H1 (cell line): ENCODE results near the gene DLG5. TPM values are rescaled to one million over a fixed set of nuclear protein-coding genes. Genes with fewer than 3 reads are reported as not detected.

Source experiments
- CTCF ChIA-PET: fragments of 300-600 bp; sonication (Branson Sonifier 250); formaldehyde crosslinking; loops from one replicate; lab custom pipeline; 2021; ENCODE audit not compliant: partially characterized antibody; lab: Charles Lee
- POLR2A ChIA-PET: fragments of 300-600 bp; sonication (Branson Sonifier 250); formaldehyde crosslinking; loops from one replicate; lab custom pipeline; 2021; ENCODE audit warnings: inconsistent platforms; ENCODE audit not compliant: partially characterized antibody; lab: Charles Lee
- DNase-seq, 2 experiments: peaks; one replicate each; pipeline versions ENCODE4 v3.0.0 to v3.0.0-alpha.2; 2010 to 2022; ENCODE audit warnings: low spot score in 2 of 2, low read depth in 1 of 2, mixed read lengths in 1 of 2
- FAIRE-seq: peaks from 2 replicates; lab custom pipeline; 2011; peaks lifted over from hg19 to GRCh38; lab: Jason Lieb, UNC
- H2AFZ ChIP-seq: 2 replicates; pipeline ENCODE4 v1.8.1; 2012; ENCODE audit warnings: low read length, inconsistent platforms
- H2AK5ac ChIP-seq: 2 replicates; pipeline ENCODE4 v1.6.1; 2013; ENCODE audit warnings: low read depth, low read length
- H2BK120ac ChIP-seq: replicated peaks from 2 replicates; pipeline ENCODE3; 2013; ENCODE audit warnings: low read depth, low read length, inconsistent platforms
- H2BK12ac ChIP-seq: 2 replicates; pipeline ENCODE4 v1.6.1; 2013; ENCODE audit warnings: low read depth, low read length
- H2BK15ac ChIP-seq: 2 replicates; pipeline ENCODE4 v1.6.1; 2013; ENCODE audit warnings: low read length
- H2BK20ac ChIP-seq: 2 replicates; pipeline ENCODE4 v1.6.1; 2013; ENCODE audit warnings: low read length
- H2BK5ac ChIP-seq: 2 replicates; pipeline ENCODE4 v1.6.1; 2013; ENCODE audit warnings: low read depth, low read length
- H3K14ac ChIP-seq: 2 replicates; pipeline ENCODE4 v1.6.1; 2013; ENCODE audit warnings: inconsistent platforms; ENCODE audit not compliant: insufficient read length
- H3K18ac ChIP-seq: 2 replicates; pipeline ENCODE4 v1.6.1; 2013; ENCODE audit warnings: low read length; ENCODE audit errors: extremely low read depth
- H3K23ac ChIP-seq: 2 replicates; pipeline ENCODE4 v1.6.1; 2013; ENCODE audit warnings: inconsistent platforms; ENCODE audit not compliant: insufficient read length
- H3K23me2 ChIP-seq: 2 replicates; pipeline ENCODE4 v1.6.1; 2013; ENCODE audit warnings: low read depth, low read length
- H3K27ac ChIP-seq: 2 replicates; pipeline ENCODE4 v1.6.1; 2011; ENCODE audit warnings: low read depth, low read length, inconsistent platforms
- H3K27me3 ChIP-seq, 4 experiments: replicated peaks in 1 of 4; 1 replicate in 1 of 4; 2 replicates in 3 of 4; pipeline versions ENCODE4 v1.6.1 to v1.8.1; 2011 to 2013; ENCODE audit warnings: low read length in 3 of 4, mild to moderate bottlenecking in 3 of 4, inconsistent platforms in 2 of 4, mixed read lengths in 2 of 4, moderate library complexity in 1 of 4; ENCODE audit not compliant: control insufficient read depth in 3 of 4, insufficient read depth in 3 of 4; ENCODE audit errors: extremely low read depth in 1 of 4
- H3K36me3 ChIP-seq, 4 experiments: 2 replicates each; pipeline versions ENCODE4 v1.6.1 to v1.8.1; 2011 to 2013; ENCODE audit warnings: mild to moderate bottlenecking in 4 of 4, low read length in 3 of 4, moderate library complexity in 2 of 4, control low read depth in 1 of 4, inconsistent platforms in 1 of 4; ENCODE audit not compliant: insufficient read depth in 4 of 4, control insufficient read depth in 2 of 4
- H3K4ac ChIP-seq: replicated peaks from 2 replicates; pipeline ENCODE3; 2013; ENCODE audit warnings: low read length, low read depth, mixed read lengths, inconsistent platforms; ENCODE audit not compliant: insufficient read length
- H3K4me1 ChIP-seq, 4 experiments: replicated peaks in 1 of 4; 1 replicate in 1 of 4; 2 replicates in 3 of 4; pipeline versions ENCODE4 v1.6.1 to v1.8.1; 2011 to 2013; ENCODE audit warnings: low read length in 3 of 4, inconsistent platforms in 2 of 4, mixed read lengths in 1 of 4; ENCODE audit not compliant: insufficient read depth in 4 of 4, control insufficient read depth in 3 of 4
- H3K4me2 ChIP-seq, 2 experiments: 2 replicates each; pipeline versions ENCODE4 v1.6.1 to v1.8.1; 2011 to 2013; ENCODE audit warnings: low read depth in 2 of 2, low read length in 2 of 2, control low read depth in 1 of 2, inconsistent platforms in 1 of 2, mild to moderate bottlenecking in 1 of 2; ENCODE audit not compliant: insufficient read depth in 1 of 2
- H3K4me3 ChIP-seq, 4 experiments: fragments of 200-600, 300-600 bp in 1 of 4; sonication (generic), shearing (Covaris generic), sonication (Bioruptor Twin) in 1 of 4; 2 replicates each; pipeline versions ENCODE4 v1.5.1 to v1.8.1; 2011 to 2016; ENCODE audit warnings: low read length in 4 of 4, low read depth in 3 of 4, control low read depth in 2 of 4, inconsistent platforms in 2 of 4, mild to moderate bottlenecking in 2 of 4, mixed read lengths in 1 of 4, moderate library complexity in 1 of 4; ENCODE audit not compliant: insufficient read depth in 2 of 4; ENCODE audit errors: extremely low read depth in 1 of 4
- H3K56ac ChIP-seq: replicated peaks from 2 replicates; pipeline ENCODE3; 2013; ENCODE audit warnings: low read depth, mild to moderate bottlenecking, mixed read lengths, low read length, inconsistent platforms; ENCODE audit not compliant: insufficient read length
- H3K79me1 ChIP-seq: 2 replicates; pipeline ENCODE4 v1.6.1; 2013; ENCODE audit warnings: low read depth, low read length, control low read depth
- H3K79me2 ChIP-seq, 2 experiments: 2 replicates each; pipeline versions ENCODE4 v1.6.1 to v1.8.1; 2012 to 2013; ENCODE audit warnings: low read length in 2 of 2, mild to moderate bottlenecking in 2 of 2, inconsistent platforms in 1 of 2; ENCODE audit not compliant: insufficient read depth in 2 of 2, control insufficient read depth in 1 of 2
- H3K9ac ChIP-seq, 4 experiments: replicated peaks in 1 of 4; 1 replicate in 1 of 4; 2 replicates in 3 of 4; pipeline versions ENCODE4 v1.6.1 to v1.8.1; 2011 to 2013; ENCODE audit warnings: low read depth in 3 of 4, low read length in 3 of 4, control low read depth in 2 of 4, mild to moderate bottlenecking in 2 of 4, moderate library complexity in 2 of 4, inconsistent platforms in 1 of 4; ENCODE audit errors: extremely low read depth in 1 of 4
- H3K9me3 ChIP-seq, 2 experiments: 2 replicates each; pipeline versions ENCODE4 v1.6.1 to v1.8.1; 2012 to 2013; ENCODE audit warnings: mild to moderate bottlenecking in 2 of 2, moderate library complexity in 2 of 2, control low read depth in 1 of 2, inconsistent platforms in 1 of 2, low read depth in 1 of 2, low read length in 1 of 2, mixed read lengths in 1 of 2; ENCODE audit not compliant: insufficient read depth in 2 of 2
- H4K20me1 ChIP-seq, 2 experiments: replicated peaks in 1 of 2; 2 replicates each; pipeline versions ENCODE3 to v1.8.1; 2011 to 2013; ENCODE audit warnings: inconsistent platforms in 2 of 2, low read length in 2 of 2, mild to moderate bottlenecking in 1 of 2; ENCODE audit not compliant: insufficient read depth in 2 of 2, control insufficient read depth in 1 of 2
- H4K5ac ChIP-seq: 2 replicates; pipeline ENCODE4 v1.6.1; 2013; ENCODE audit warnings: low read length, low read depth, mixed read lengths, inconsistent platforms; ENCODE audit not compliant: insufficient read length
- H4K8ac ChIP-seq: 2 replicates; pipeline ENCODE4 v1.8.0; 2013; ENCODE audit warnings: mild to moderate bottlenecking, moderate library complexity, low read length, inconsistent platforms; ENCODE audit not compliant: insufficient read depth; ENCODE audit errors: extremely low read depth
- H4K91ac ChIP-seq: replicated peaks from 2 replicates; pipeline ENCODE3; 2013; ENCODE audit warnings: low read length, mixed read lengths, inconsistent platforms; ENCODE audit not compliant: insufficient read length
- ATF2 ChIP-seq: IDR thresholded peaks from 2 replicates; pipeline ENCODE4 v1.6.1; 2012; ENCODE audit warnings: low read length, inconsistent platforms
- CEBPB ChIP-seq: IDR thresholded peaks from 2 replicates; pipeline ENCODE4 v1.6.1; 2012; ENCODE audit warnings: low read depth, low read length
- HDAC6 ChIP-seq: IDR thresholded peaks from one replicate; pipeline ENCODE4 v1.7.1; 2012; ENCODE audit warnings: low read depth, mild to moderate bottlenecking, inconsistent platforms, low read length, moderate library complexity
- JUND ChIP-seq: IDR thresholded peaks from 2 replicates; pipeline ENCODE4 v1.6.1; 2011; ENCODE audit warnings: mild to moderate bottlenecking, improper control_type of control experiment, low read length
- RAD21 ChIP-seq, 2 experiments: IDR thresholded peaks in 1 of 2; conservative IDR thresholded peaks in 1 of 2; 2 replicates each; pipeline ENCODE4 v1.6.1; 2011; ENCODE audit warnings: low read depth in 2 of 2, low read length in 2 of 2, improper control_type of control experiment in 1 of 2, inconsistent platforms in 1 of 2, mild to moderate bottlenecking in 1 of 2, moderate library complexity in 1 of 2
- SIN3A ChIP-seq, 2 experiments: IDR thresholded peaks in 1 of 2; conservative IDR thresholded peaks in 1 of 2; 2 replicates each; pipeline ENCODE4 v1.6.1; 2011 to 2012; ENCODE audit warnings: low read length in 2 of 2, improper control_type of control experiment in 1 of 2, low read depth in 1 of 2, mild to moderate bottlenecking in 1 of 2
- SRF ChIP-seq: IDR thresholded peaks from 2 replicates; pipeline ENCODE4 v1.6.1; 2011; ENCODE audit warnings: mild to moderate bottlenecking, low read depth, low read length, moderate library complexity
- SUZ12 ChIP-seq: fragments of 200-600 bp; sonication (generic); IDR thresholded peaks from 2 replicates; pipeline ENCODE4 v1.6.1; 2012; ENCODE audit warnings: mild to moderate bottlenecking, inconsistent platforms, low read length, moderate library complexity, mixed read lengths
- ZNF274 ChIP-seq: IDR thresholded peaks from 2 replicates; pipeline ENCODE4 v1.7.0; 2012; ENCODE audit warnings: low read length, borderline replicate concordance; ENCODE audit errors: extremely low read depth
- WGBS, 2 experiments: shearing (Covaris generic) in 1 of 2; methylation state at CpG; one replicate each; pipeline versions ENCODE4 v1.1.6 to v1.1.7; 2013 to 2015; ENCODE audit warnings: low lambda C conversion rate in 2 of 2, mixed read lengths in 2 of 2, inconsistent platforms in 1 of 2, low coverage in 1 of 2, missing lambda C conversion rate in 1 of 2; ENCODE audit not compliant: insufficient replicate concordance in 2 of 2, insufficient coverage in 1 of 2, insufficient read length in 1 of 2; ENCODE audit errors: extremely low coverage in 1 of 2, missing lambda C conversion rate in 1 of 2; 5-methylcytosine and 5-hydroxymethylcytosine counted together
- polyA plus RNA-seq, 7 experiments: library from polyadenylated mRNA; depleted of rRNA in 3 of 7; stranded (reverse) in 5 of 7; unstranded in 2 of 7; fragments of >200 nt in 5 of 7; fragments of 200-250 nt in 2 of 7; gene quantifications; 1 replicate in 5 of 7; 2 replicates in 1 of 7; 4 replicates in 1 of 7; pipeline versions ENCODE4 v1.2.1 to v1.2.3, GENCODE V29; 2011 to 2013; ENCODE audit warnings: missing spikeins in 2 of 7, mixed read lengths in 2 of 7
- total RNA-seq: library from RNA; stranded (reverse); fragmentation: NEBNext Ultra II Directional; extraction: Animal tissue kit (Norgen Biotek cat#: 25700); gene quantifications from 2 replicates; pipeline ENCODE4 v1.2.1, GENCODE V29; 2021

The DLG5 gene
- total and polyA plus RNA-seq, 2 of the 8 experiments (the other 6 are each of a cell fraction or from before 2014, with no cell fraction given) = 15.6 to 71.4 TPM

DNA sequence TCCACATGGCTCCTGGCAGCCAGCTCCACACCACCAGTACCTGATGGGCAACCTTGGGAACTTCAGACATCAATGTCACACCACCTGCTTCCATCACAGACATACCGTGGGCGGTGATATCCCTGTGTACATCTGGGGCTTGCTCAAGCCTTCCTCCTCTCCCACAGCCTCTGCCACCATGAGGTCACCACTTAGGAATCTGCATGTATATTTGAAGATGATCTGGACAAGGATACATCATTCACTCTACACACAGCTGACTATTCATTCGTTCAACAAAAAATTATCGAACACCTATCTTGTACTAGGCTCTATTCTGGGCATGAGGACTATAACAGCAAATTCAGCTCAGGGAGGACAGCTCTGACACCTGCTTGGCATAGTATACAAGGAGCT, 6.8 kb downstream of the DLG5 start:
- CTCF ChIA-PET = interaction anchor here (1.3 to 4.9 kb wide), 5 partner anchors 11 to 55 kb away, joined by 4 to 36 read pairs (median 7); no protein-coding TSS in a partner anchor
- DNase-seq (no peak), FAIRE-seq (no peak)
- no peak overlapping the region for H3K18ac ChIP-seq
- no peak overlapping the region for H4K5ac ChIP-seq
- H3K4me2 ChIP-seq = no peak overlapping the region
- peaks cover 4 to 91% of the 10 kb centered on the region in 2 experiments; a peak in 3 of 4 replicates for H3K79me2 ChIP-seq
- 0 out of 7 replicates have a peak overlapping the region, but pooled peaks of 1 of the 4 experiments have one; percentile 21 for H3K9ac ChIP-seq
- H4K8ac ChIP-seq = no peak overlapping the region
- no peaks in the 10 kb centered on the region; a peak in 1 of 8 replicates for H3K36me3 ChIP-seq
- H2BK120ac ChIP-seq = no peak overlapping the region
- peak overlapping the region; percentile 95 for H2AK5ac ChIP-seq
- no peak overlapping the region for H3K4ac ChIP-seq
- H2BK20ac ChIP-seq = no peak overlapping the region
- no peak overlapping the region for H2AFZ ChIP-seq
- H3K9me3 ChIP-seq = no peaks in the 10 kb centered on the region
- no peak overlapping the region for H2BK5ac ChIP-seq
- no peak overlapping the region for H2BK12ac ChIP-seq
- no peaks in the 10 kb centered on the region for H3K27me3 ChIP-seq
- no peak overlapping the region for H2BK15ac ChIP-seq
- peaks cover 0 to 12% (median 4%) of the 10 kb centered on the region in 4 experiments; a peak in 5 of 7 replicates for H3K4me1 ChIP-seq
- no peaks in the 10 kb centered on the region for H3K23me2 ChIP-seq
- no peak overlapping the region for H3K56ac ChIP-seq
- peaks cover 20% of the 10 kb centered on the region for H3K79me1 ChIP-seq
- 88% methylated on average over 4 of the region's 4 CpGs; no CpG with 5 or more reads in 1 of the 2 experiments for WGBS, 2 experiments
- no peak overlapping the region for H3K14ac ChIP-seq
- no peak overlapping the region for H3K27ac ChIP-seq
- no peak for TF ChIP-seq ZNF274
- no peak for TF ChIP-seq SUZ12
- TF ChIP-seq HDAC6 = no peak
- TF ChIP-seq CEBPB = no peak
- TF ChIP-seq JUND = no peak
- no peak for TF ChIP-seq ATF2
- TF ChIP-seq SRF = no peak
- TF ChIP-seq SIN3A (conservative IDR thresholded peaks at IDR 0.05 in 1 of 2, IDR thresholded peaks at IDR 0.05 in 1 of 2; ENCODE audit: low read depth in 1 of 2, low read length in 2 of 2) = no peak
- TF ChIP-seq RAD21 (IDR thresholded peaks at IDR 0.05 in 1 of 2, conservative IDR thresholded peaks at IDR 0.05 in 1 of 2; ENCODE audit: low read depth in 2 of 2, low read length in 2 of 2) = no peak
- H4K20me1 ChIP-seq = peaks cover 2 to 14% of the 10 kb centered on the region in 2 experiments
- no peak overlapping the region for H4K91ac ChIP-seq
- no peak overlapping the region for H3K4me3 ChIP-seq
- no peak overlapping the region for H3K23ac ChIP-seq
- POLR2A ChIA-PET = interaction anchor here (1.7 to 2.1 kb wide), 2 partner anchors 8 to 9 kb away, joined by 4 to 6 read pairs; no protein-coding TSS in a partner anchor
